HepG2 (cell line): ENCODE measurements around the gene CCDC50. TPM values are rescaled to one million over a fixed set of nuclear protein-coding genes. Genes with fewer than 3 reads are reported as not detected.

ENCODE experiments used
- ATAC-seq: fragments of 200-7000 bp; cut with Tn5 transposase; 3 replicates; pipeline ENCODE4 v1.9.1; 2020; ENCODE audit warnings: mild to moderate bottlenecking, moderate library complexity
- BruUV-seq: library from RNA; stranded (reverse); fragments of 400-500 nt; replicated peaks from 2 replicates; lab custom pipeline; 2021; lab: Mats Ljungman, UMichigan
- CTCF ChIA-PET: fragments of 300-600 bp; formaldehyde crosslinking; extraction: SDS; loops from one replicate; lab custom pipeline; 2021; ENCODE audit warnings: low total read pairs, inconsistent platforms, low intra/inter-chr PET ratio; lab: Yijun Ruan, JAX
- POLR2A ChIA-PET: fragments of 350-600 bp; sonication (Branson Sonifier 250); formaldehyde crosslinking; loops from one replicate; lab custom pipeline; 2020; ENCODE audit warnings: antibody characterized with exemption, inconsistent platforms; lab: Yijun Ruan, JAX
- DNase-seq: peaks from one replicate; pipeline ENCODE4 v3.0.0-alpha.2; 2015; ENCODE audit warnings: low spot score
- FAIRE-seq: peaks from 3 replicates; lab custom pipeline; 2011; peaks lifted over from hg19 to GRCh38; lab: Jason Lieb, UNC
- H2AFZ ChIP-seq: one replicate; pipeline ENCODE4 v1.6.1; 2011; ENCODE audit warnings: low read length, inconsistent platforms
- H3K27ac ChIP-seq: fragments of 300-600 bp; 3 replicates; pipeline ENCODE4 v1.8.0; 2011; ENCODE audit warnings: mixed run types, mild to moderate bottlenecking, mixed read lengths, low read length, inconsistent platforms; ENCODE audit not compliant: insufficient read depth; ENCODE audit errors: extremely low read length
- H3K27me3 ChIP-seq, 2 experiments: fragments of 200-600 bp in 1 of 2; 2 replicates in 1 of 2; 3 replicates in 1 of 2; pipeline versions ENCODE4 v1.6.0 to v1.8.0; 2011; ENCODE audit warnings: low read length in 2 of 2, mild to moderate bottlenecking in 2 of 2, moderate library complexity in 2 of 2, inconsistent platforms in 1 of 2; ENCODE audit not compliant: insufficient read depth in 2 of 2, control insufficient read depth in 1 of 2
- H3K36me3 ChIP-seq, 2 experiments: fragments of 200-600 bp in 1 of 2; replicated peaks in 1 of 2; 2 replicates in 1 of 2; 3 replicates in 1 of 2; pipeline versions ENCODE4 v1.5.1 to v1.8.0; 2011; ENCODE audit warnings: low read length in 2 of 2, inconsistent platforms in 1 of 2; ENCODE audit not compliant: insufficient read depth in 2 of 2, control insufficient read depth in 1 of 2
- H3K4me1 ChIP-seq: 2 replicates; pipeline ENCODE4 v1.5.1; 2012; ENCODE audit warnings: low read length, inconsistent platforms; ENCODE audit not compliant: insufficient read depth
- H3K4me2 ChIP-seq: 2 replicates; pipeline ENCODE4 v1.6.0; 2011; ENCODE audit warnings: low read depth, low read length, inconsistent platforms
- H3K4me3 ChIP-seq, 3 experiments: fragments of 200-600 bp in 1 of 3; sonication (generic), shearing (Covaris generic) in 1 of 3; replicated peaks in 1 of 3; 2 replicates each; pipeline ENCODE4 v1.5.1; 2011 to 2016; ENCODE audit warnings: low read length in 3 of 3, inconsistent platforms in 2 of 3, low read depth in 2 of 3, mild to moderate bottlenecking in 2 of 3, control low read depth in 1 of 3, mixed read lengths in 1 of 3; ENCODE audit not compliant: insufficient read depth in 1 of 3
- H3K79me2 ChIP-seq: one replicate; pipeline ENCODE4 v1.6.1; 2011; ENCODE audit warnings: low read length, inconsistent platforms; ENCODE audit not compliant: insufficient read depth
- H3K9ac ChIP-seq: 2 replicates; pipeline ENCODE4 v1.6.0; 2011; ENCODE audit warnings: mild to moderate bottlenecking, low read depth, low read length, inconsistent platforms; ENCODE audit not compliant: insufficient read depth
- H3K9me3 ChIP-seq: 2 replicates; pipeline ENCODE4 v1.5.1; 2012; ENCODE audit warnings: mild to moderate bottlenecking, low read length
- H4K20me1 ChIP-seq: 2 replicates; pipeline ENCODE4 v1.6.0; 2011; ENCODE audit warnings: inconsistent platforms, mild to moderate bottlenecking, low read length, moderate library complexity; ENCODE audit not compliant: insufficient read depth
- CBX1 ChIP-seq: IDR thresholded peaks from one replicate; pipeline ENCODE4 v1.6.1; 2016; ENCODE audit warnings: antibody characterized with exemption, low read depth
- CHD2 ChIP-seq: IDR thresholded peaks from 2 replicates; pipeline ENCODE4 v1.6.1; 2011; ENCODE audit warnings: low read depth, low read length, improper control_type of control experiment
- DNMT3B ChIP-seq: conservative IDR thresholded peaks from 2 replicates; pipeline ENCODE4 v1.6.1; 2016; ENCODE audit warnings: missing biosample characterization, control low read depth
- HNRNPUL1 ChIP-seq: fragments of 200-400 bp; formaldehyde crosslinking; IDR thresholded peaks from 2 replicates; pipeline ENCODE4 v1.6.1; 2017; ENCODE audit warnings: low read depth, mild to moderate bottlenecking, low read length, moderate library complexity
- NCOR1 ChIP-seq: fragments of 200-600 bp; sonication (generic); IDR thresholded peaks from 2 replicates; pipeline ENCODE4 v1.7.0; 2017; ENCODE audit warnings: antibody characterized with exemption, low read length, borderline replicate concordance
- PLRG1 ChIP-seq: fragments of 450-650 bp; conservative IDR thresholded peaks from 2 replicates; pipeline ENCODE4 v1.6.1; 2016
- TBX3 ChIP-seq: fragments of 450-650 bp; IDR thresholded peaks from 2 replicates; pipeline ENCODE4 v1.6.1; 2017; ENCODE audit warnings: antibody characterized with exemption, mild to moderate bottlenecking, inconsistent platforms, borderline replicate concordance
- ZC3H4 ChIP-seq: sonication (generic); formaldehyde crosslinking; IDR thresholded peaks from 2 replicates; pipeline ENCODE4 v1.4.0; 2020; ENCODE audit warnings: missing genetic modification reagents, borderline replicate concordance
- ZFP62 ChIP-seq: sonication (generic); formaldehyde crosslinking; IDR thresholded peaks from 2 replicates; pipeline ENCODE4 v1.4.0; 2020; ENCODE audit warnings: missing genetic modification reagents
- ZNF343 ChIP-seq: sonication (generic); formaldehyde crosslinking; IDR thresholded peaks from 2 replicates; pipeline ENCODE4 v1.4.0; 2020; ENCODE audit warnings: mild to moderate bottlenecking, missing genetic modification reagents
- WGBS: methylation state at CpG from one replicate; pipeline ENCODE4 v1.1.6; 2017; ENCODE audit warnings: low lambda C conversion rate; 5-methylcytosine and 5-hydroxymethylcytosine counted together
- in situ Hi-C: cut with HindIII; loops from 2 replicates; pipeline ENCODE4 v1.10.0; 2017; ENCODE audit warnings: low pct_unique_long_range_greater_than_20kb; ENCODE audit not compliant: extremely low pct_ligation_motif_present
- intact Hi-C: fragments of 100-400 bp; cut with micrococcal nuclease; formaldehyde crosslinking; loops from one replicate; pipeline ENCODE4 v1.10.0; 2022; ENCODE audit not compliant: unreplicated experiment
- polyA plus RNA-seq, 8 experiments: library from polyadenylated mRNA; depleted of rRNA in 3 of 8; stranded (reverse) in 7 of 8; unstranded in 1 of 8; fragments of >200 nt; fragmentation: Illumina TruSeq in 4 of 8; extraction: Trizol in 4 of 8; gene quantifications; 2 replicates each; pipeline versions ENCODE4 v1.2.1 to v1.2.3, GENCODE V29; 2011 to 2016; ENCODE audit warnings: low read depth in 4 of 8, missing spikeins in 1 of 8, mixed read lengths in 1 of 8; ENCODE audit not compliant: insufficient read depth in 1 of 8
- total RNA-seq, 5 experiments: library from RNA; depleted of rRNA; stranded (reverse); fragments of >200 nt; fragmentation: Illumina TruSeq; extraction: Trizol; gene quantifications; 2 replicates each; pipeline ENCODE4 v1.2.3, GENCODE V29; 2016; ENCODE audit warnings: low read depth in 1 of 5
- TF ChIP-seq, protein P1 (sequence below): IDR thresholded peaks from 2 replicates; pipeline ENCODE4 v1.4.0; 2020; ENCODE audit warnings: mild to moderate bottlenecking, missing genetic modification reagents
- TF ChIP-seq, protein P2 (sequence below): sonication (generic); formaldehyde crosslinking; IDR thresholded peaks from 2 replicates; pipeline ENCODE4 v1.5.0; 2020; ENCODE audit warnings: missing genetic modification reagents
- TF ChIP-seq, protein P3 (sequence below): sonication (generic); formaldehyde crosslinking; IDR thresholded peaks from 2 replicates; pipeline ENCODE4 v1.4.0; 2020; ENCODE audit warnings: missing genetic modification reagents; ENCODE audit errors: not compliant biosample characterization

The CCDC50 gene
- total and polyA plus RNA-seq, 2 of the 13 experiments (the other 11 are each of a cell fraction or from before 2014, with no cell fraction given), result 47.6 to 66.4 TPM

DNA sequence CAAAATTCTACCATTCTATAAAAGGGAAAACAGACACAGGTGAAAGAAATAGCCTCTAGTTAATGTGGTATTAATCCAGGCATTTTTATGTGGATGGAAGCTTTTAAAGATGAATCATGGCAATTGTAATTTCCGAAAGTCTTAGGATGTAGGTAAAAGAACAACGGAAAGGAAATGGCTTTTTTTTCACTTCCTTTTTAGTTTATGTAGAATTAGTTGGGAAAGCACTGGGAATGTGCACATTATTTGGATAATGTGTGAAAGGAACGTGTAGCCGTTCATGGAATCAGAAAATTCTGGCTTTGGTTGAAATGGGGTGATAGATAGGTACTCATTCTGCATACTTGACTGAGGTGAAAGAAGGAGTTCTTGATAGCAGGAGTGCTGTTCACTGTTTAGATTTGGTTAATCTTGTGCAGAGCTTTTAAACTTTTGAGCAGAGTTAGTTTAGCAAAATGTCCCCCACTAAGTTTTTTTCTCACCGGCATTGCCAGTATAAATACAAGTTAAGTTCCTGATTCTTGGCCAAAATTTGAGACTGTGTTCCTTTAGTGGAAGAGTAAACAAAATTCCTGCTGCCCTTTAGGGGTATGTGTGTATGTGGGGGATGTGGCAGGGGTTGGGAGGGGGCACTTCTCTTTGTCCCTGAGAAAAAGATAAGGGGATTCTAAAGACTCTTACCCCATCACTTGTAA lies 21.3 kb downstream of the CCDC50 start:
- no peak overlapping the region for H3K27ac ChIP-seq
- in situ Hi-C loops (no loop called here), intact Hi-C loops (loop anchor here (10.0 kb wide), 1 partner anchor 106 kb away; no protein-coding TSS in a partner anchor)
- TF ChIP-seq DNMT3B (CRISPR knock-in tag) (no peak), NCOR1 (no peak), TBX3 (no peak), CBX1 (no peak), HNRNPUL1 (no peak), ZC3H4 (CRISPR knock-in tag) (no peak), CHD2 (no peak), ZFP62 (no peak), PLRG1 (no peak)
- peaks cover 63% of the 10 kb centered on the region for H3K4me1 ChIP-seq
- peaks cover 99% of the 10 kb centered on the region for H3K79me2 ChIP-seq
- no peaks in the 10 kb centered on the region for H3K36me3 ChIP-seq
- no TSS peak for BruUV-seq
- H2AFZ ChIP-seq, result no peak overlapping the region
- ChIA-PET POLR2A (no interaction called here), CTCF (no interaction called here)
- H3K9me3 ChIP-seq, result no peaks in the 10 kb centered on the region
- peaks cover 20% of the 10 kb centered on the region for H4K20me1 ChIP-seq
- 83% methylated on average over 5 of the region's 5 CpGs for WGBS
- H3K27me3 ChIP-seq, result no peaks in the 10 kb centered on the region
- DNase-seq, result no peak
- FAIRE-seq, result no peak
- no peak overlapping the region for H3K4me3 ChIP-seq
- H3K9ac ChIP-seq, result no peak overlapping the region
- H3K4me2 ChIP-seq, result no peak overlapping the region
- ATAC-seq, result no peak

DNA sequence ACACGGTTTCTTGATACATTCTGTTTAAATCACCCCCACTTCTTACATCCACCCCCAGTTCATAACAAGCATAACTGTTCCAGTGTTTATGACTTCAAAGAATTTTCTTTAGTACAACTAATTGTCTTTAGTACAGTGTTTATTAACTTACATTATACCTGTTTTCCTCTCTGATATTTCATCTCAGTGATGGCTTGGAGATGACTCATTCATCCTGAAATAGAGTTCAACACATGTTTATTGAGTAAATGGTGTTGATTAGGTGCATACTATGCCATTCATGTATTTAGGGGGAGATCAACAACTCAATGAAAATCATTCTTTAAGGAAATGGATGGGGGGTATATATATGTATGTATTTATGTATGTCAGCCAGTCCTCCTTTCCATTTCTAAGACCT lies 22.8 kb downstream of the CCDC50 start:
- Histone ChIP-seq H3K4me3 (no peak overlapping the region; a peak in 1 of 6 replicates), H3K9ac (no peak overlapping the region), H4K20me1 (peaks cover 19% of the 10 kb centered on the region), H3K27me3 (no peaks in the 10 kb centered on the region), H2AFZ (no peak overlapping the region), H3K4me2 (peak overlapping the region; percentile 84; the same call in 1 of the 2 replicates), H3K4me1 (peaks cover 74% of the 10 kb centered on the region), H3K79me2 (peaks cover 99% of the 10 kb centered on the region), H3K9me3 (no peaks in the 10 kb centered on the region), H3K36me3 (0 out of 5 replicates have a peak, but pooled peaks cover 0 to 2% of the 10 kb centered on the region in 2 experiments), H3K27ac (no peak overlapping the region)
- WGBS, result 84% methylated on average over 1 of the region's 1 CpG
- DNase-seq, result no peak
- no peak for FAIRE-seq
- ChIA-PET POLR2A (no interaction called here), CTCF (no interaction called here)
- BruUV-seq, result no TSS peak
- intact Hi-C loops (loop anchor here (2.0 to 10.0 kb wide), 2 partner anchors 13 to 107 kb away; no protein-coding TSS in a partner anchor), in situ Hi-C loops (no loop called here)
- no peak for ATAC-seq
- no peak for TF ChIP-seq ZNF343 (CRISPR knock-in tag)
- TF ChIP-seq, protein P1, sequence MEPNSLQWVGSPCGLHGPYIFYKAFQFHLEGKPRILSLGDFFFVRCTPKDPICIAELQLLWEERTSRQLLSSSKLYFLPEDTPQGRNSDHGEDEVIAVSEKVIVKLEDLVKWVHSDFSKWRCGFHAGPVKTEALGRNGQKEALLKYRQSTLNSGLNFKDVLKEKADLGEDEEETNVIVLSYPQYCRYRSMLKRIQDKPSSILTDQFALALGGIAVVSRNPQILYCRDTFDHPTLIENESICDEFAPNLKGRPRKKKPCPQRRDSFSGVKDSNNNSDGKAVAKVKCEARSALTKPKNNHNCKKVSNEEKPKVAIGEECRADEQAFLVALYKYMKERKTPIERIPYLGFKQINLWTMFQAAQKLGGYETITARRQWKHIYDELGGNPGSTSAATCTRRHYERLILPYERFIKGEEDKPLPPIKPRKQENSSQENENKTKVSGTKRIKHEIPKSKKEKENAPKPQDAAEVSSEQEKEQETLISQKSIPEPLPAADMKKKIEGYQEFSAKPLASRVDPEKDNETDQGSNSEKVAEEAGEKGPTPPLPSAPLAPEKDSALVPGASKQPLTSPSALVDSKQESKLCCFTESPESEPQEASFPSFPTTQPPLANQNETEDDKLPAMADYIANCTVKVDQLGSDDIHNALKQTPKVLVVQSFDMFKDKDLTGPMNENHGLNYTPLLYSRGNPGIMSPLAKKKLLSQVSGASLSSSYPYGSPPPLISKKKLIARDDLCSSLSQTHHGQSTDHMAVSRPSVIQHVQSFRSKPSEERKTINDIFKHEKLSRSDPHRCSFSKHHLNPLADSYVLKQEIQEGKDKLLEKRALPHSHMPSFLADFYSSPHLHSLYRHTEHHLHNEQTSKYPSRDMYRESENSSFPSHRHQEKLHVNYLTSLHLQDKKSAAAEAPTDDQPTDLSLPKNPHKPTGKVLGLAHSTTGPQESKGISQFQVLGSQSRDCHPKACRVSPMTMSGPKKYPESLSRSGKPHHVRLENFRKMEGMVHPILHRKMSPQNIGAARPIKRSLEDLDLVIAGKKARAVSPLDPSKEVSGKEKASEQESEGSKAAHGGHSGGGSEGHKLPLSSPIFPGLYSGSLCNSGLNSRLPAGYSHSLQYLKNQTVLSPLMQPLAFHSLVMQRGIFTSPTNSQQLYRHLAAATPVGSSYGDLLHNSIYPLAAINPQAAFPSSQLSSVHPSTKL, result no peak
- TF ChIP-seq, protein P2, sequence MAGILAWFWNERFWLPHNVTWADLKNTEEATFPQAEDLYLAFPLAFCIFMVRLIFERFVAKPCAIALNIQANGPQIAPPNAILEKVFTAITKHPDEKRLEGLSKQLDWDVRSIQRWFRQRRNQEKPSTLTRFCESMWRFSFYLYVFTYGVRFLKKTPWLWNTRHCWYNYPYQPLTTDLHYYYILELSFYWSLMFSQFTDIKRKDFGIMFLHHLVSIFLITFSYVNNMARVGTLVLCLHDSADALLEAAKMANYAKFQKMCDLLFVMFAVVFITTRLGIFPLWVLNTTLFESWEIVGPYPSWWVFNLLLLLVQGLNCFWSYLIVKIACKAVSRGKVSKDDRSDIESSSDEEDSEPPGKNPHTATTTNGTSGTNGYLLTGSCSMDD (CRISPR knock-in tag), result no peak
- TF ChIP-seq, protein P3, sequence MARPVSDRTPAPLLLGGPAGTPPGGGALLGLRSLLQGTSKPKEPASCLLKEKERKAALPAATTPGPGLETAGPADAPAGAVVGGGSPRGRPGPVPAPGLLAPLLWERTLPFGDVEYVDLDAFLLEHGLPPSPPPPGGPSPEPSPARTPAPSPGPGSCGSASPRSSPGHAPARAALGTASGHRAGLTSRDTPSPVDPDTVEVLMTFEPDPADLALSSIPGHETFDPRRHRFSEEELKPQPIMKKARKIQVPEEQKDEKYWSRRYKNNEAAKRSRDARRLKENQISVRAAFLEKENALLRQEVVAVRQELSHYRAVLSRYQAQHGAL (CRISPR knock-in tag), result no peak
